HEK293 (cell line): ENCODE results near the gene NHERF2.
A peak's percentile ranks its signal among the peaks of the same experiment; 100 is the strongest.

ENCODE experiments used
- CTCF ChIA-PET: fragments of 350-600 bp; formaldehyde crosslinking; extraction: SDS; loops from one replicate; lab custom pipeline; 2021; ENCODE audit warnings: antibody characterized with exemption; lab: Yijun Ruan, JAX
- POLR2A ChIA-PET: fragments of 300-600 bp; formaldehyde crosslinking; extraction: SDS; loops from one replicate; lab custom pipeline; 2020; ENCODE audit warnings: antibody characterized with exemption, inconsistent platforms; lab: Yijun Ruan, JAX
- H3K27ac ChIP-seq: fragments of 200-500 bp; sonication (Bioruptor generic); 2 replicates; pipeline ENCODE4 v1.5.1; 2014; ENCODE audit warnings: low read depth, low read length, control low read depth, inconsistent platforms; ENCODE audit errors: extremely low read depth
- H3K36me3 ChIP-seq, 2 experiments: fragments of 200-500 bp in 1 of 2; sonication (Bioruptor generic) in 1 of 2; 1 replicate in 1 of 2; 2 replicates in 1 of 2; pipeline ENCODE4 v1.5.1; 2014 to 2017; ENCODE audit warnings: inconsistent platforms in 2 of 2, low read length in 2 of 2; ENCODE audit not compliant: control insufficient read depth in 2 of 2, insufficient read depth in 1 of 2
- H3K4me1 ChIP-seq: fragments of 200-500 bp; sonication (Bioruptor generic); 2 replicates; pipeline ENCODE4 v1.5.1; 2014; ENCODE audit warnings: mild to moderate bottlenecking, low read length, inconsistent platforms; ENCODE audit not compliant: control insufficient read depth, insufficient read depth
- H3K4me3 ChIP-seq: 2 replicates; pipeline ENCODE4 v1.5.1; 2011; ENCODE audit warnings: low read depth, mild to moderate bottlenecking, control low read depth, low read length, moderate library complexity
- H3K9me3 ChIP-seq: fragments of 200-500 bp; sonication (Bioruptor generic); 2 replicates; pipeline ENCODE4 v1.5.1; 2014; ENCODE audit warnings: low read depth, low read length, inconsistent platforms; ENCODE audit not compliant: control insufficient read depth, insufficient read depth
- BCL11B ChIP-seq: fragments of 450-650 bp; formaldehyde crosslinking; IDR thresholded peaks from 2 replicates; pipeline ENCODE4 v1.5.1; 2016; ENCODE audit warnings: low read depth, missing biosample characterization, missing genetic modification characterization
- HIC1 ChIP-seq: fragments of 450-650 bp; formaldehyde crosslinking; IDR thresholded peaks from 2 replicates; pipeline ENCODE4 v1.5.1; 2016; ENCODE audit warnings: missing biosample characterization, missing genetic modification characterization
- KLF1 ChIP-seq: fragments of 450-650 bp; formaldehyde crosslinking; IDR thresholded peaks from 2 replicates; pipeline ENCODE4 v1.5.1; 2016; ENCODE audit warnings: missing biosample characterization, missing genetic modification characterization
- KLF8 ChIP-seq: fragments of 450-650 bp; formaldehyde crosslinking; IDR thresholded peaks from 2 replicates; pipeline ENCODE4 v1.5.1; 2016; ENCODE audit warnings: missing biosample characterization, missing genetic modification characterization
- PRDM1 ChIP-seq: fragments of 450-650 bp; formaldehyde crosslinking; IDR thresholded peaks from 2 replicates; pipeline ENCODE4; 2016; ENCODE audit warnings: missing biosample characterization, missing genetic modification characterization
- ZBTB26 ChIP-seq: fragments of 450-650 bp; formaldehyde crosslinking; optimal IDR thresholded peaks from 2 replicates; pipeline ENCODE3; 2016; ENCODE audit warnings: missing biosample characterization, mild to moderate bottlenecking, missing genetic modification characterization
- ZNF114 ChIP-seq: fragments of 450-650 bp; formaldehyde crosslinking; IDR thresholded peaks from 2 replicates; pipeline ENCODE4 v1.5.0; 2017; ENCODE audit warnings: missing biosample characterization, missing genetic modification characterization
- ZNF175 ChIP-seq: fragments of 450-650 bp; formaldehyde crosslinking; IDR thresholded peaks from 2 replicates; pipeline ENCODE4 v1.5.1; 2016; ENCODE audit warnings: missing biosample characterization, missing genetic modification characterization
- ZNF391 ChIP-seq: fragments of 450-650 bp; formaldehyde crosslinking; IDR thresholded peaks from 2 replicates; pipeline ENCODE4 v1.5.1; 2016; ENCODE audit warnings: low read depth, missing biosample characterization, missing genetic modification characterization, borderline replicate concordance
- ZNF416 ChIP-seq: fragments of 450-650 bp; formaldehyde crosslinking; IDR thresholded peaks from 2 replicates; pipeline ENCODE4 v1.5.1; 2016; ENCODE audit warnings: missing biosample characterization, missing genetic modification characterization
- ZNF510 ChIP-seq: fragments of 450-650 bp; formaldehyde crosslinking; IDR thresholded peaks from 2 replicates; pipeline ENCODE4 v1.5.1; 2018; ENCODE audit warnings: mild to moderate bottlenecking, missing genetic modification characterization, missing biosample characterization; ENCODE audit not compliant: insufficient replicate concordance
- ZNF544 ChIP-seq: fragments of 450-650 bp; formaldehyde crosslinking; IDR thresholded peaks from 2 replicates; pipeline ENCODE4 v1.5.0; 2017; ENCODE audit warnings: missing biosample characterization, missing genetic modification characterization
- ZNF645 ChIP-seq: fragments of 450-650 bp; formaldehyde crosslinking; IDR thresholded peaks from 2 replicates; pipeline ENCODE4; 2016; ENCODE audit warnings: missing biosample characterization, missing genetic modification characterization
- ZNF664 ChIP-seq: fragments of 450-650 bp; formaldehyde crosslinking; IDR thresholded peaks from 2 replicates; pipeline ENCODE4 v1.5.1; 2016; ENCODE audit warnings: missing biosample characterization, missing genetic modification characterization
- ZNF670 ChIP-seq: fragments of 450-650 bp; formaldehyde crosslinking; IDR thresholded peaks from 2 replicates; pipeline ENCODE4 v1.5.1; 2016; ENCODE audit warnings: missing biosample characterization, missing genetic modification characterization, low read depth

Gene NHERF2

GRCh38 chr16:1991135-1991551 is 35.6 kb upstream of the NHERF2 start:
- TF ChIP-seq ZNF510 (tag by site-specific recombination), result no peak
- POLR2A ChIA-PET, result interaction anchor here (0.8 to 1.7 kb wide), 3 partner anchors 9 to 162 kb away, joined by 3 to 6 read pairs (median 4); partner anchors contain the start of gene RPS2
- H3K4me1 ChIP-seq, result peaks cover 3% of the 10 kb centered on the region
- no peak overlapping the region for H3K4me3 ChIP-seq
- H3K36me3 ChIP-seq, result peaks cover 0 to 12% of the 10 kb centered on the region in 2 experiments; a peak in 1 of 3 replicates
- H3K27ac ChIP-seq, result no peak overlapping the region
- CTCF ChIA-PET, result interaction anchor here (1.6 kb wide), 1 partner anchor 13 kb away, joined by 8 read pairs; no protein-coding TSS in a partner anchor
- H3K9me3 ChIP-seq, result no peaks in the 10 kb centered on the region

GRCh38 chr16:1991588-1991947 is 35.1 kb upstream of the NHERF2 start:
- Histone ChIP-seq H3K4me1 (peaks cover 3% of the 10 kb centered on the region), H3K9me3 (no peaks in the 10 kb centered on the region), H3K36me3 (peaks cover 0 to 7% of the 10 kb centered on the region in 2 experiments; a peak in 2 of 3 replicates), H3K27ac (no peak overlapping the region), H3K4me3 (no peak overlapping the region)
- ChIA-PET POLR2A (interaction anchor here (0.5 to 1.7 kb wide), 6 partner anchors 9 to 895 kb away, joined by 3 to 7 read pairs (median 6); partner anchors contain the start of genes RPS2 and TRAF7), CTCF (interaction anchor here (1.6 kb wide), 1 partner anchor 12 kb away, joined by 8 read pairs; no protein-coding TSS in a partner anchor)
- TF ChIP-seq ZNF664 (tag by site-specific recombination) (peak; percentile 93), ZBTB26 (no peak)

GRCh38 chr16:1991948-1992703 is 34.6 kb upstream of the NHERF2 start:
- CTCF ChIA-PET, result interaction anchor here (3.8 kb wide), 1 partner anchor 11 kb away, joined by 39 read pairs; no protein-coding TSS in a partner anchor

GRCh38 chr16:1992704-1993317 is 33.9 kb upstream of the NHERF2 start:
- Histone ChIP-seq H3K9me3 (no peaks in the 10 kb centered on the region), H3K27ac (no peak overlapping the region), H3K36me3 (peaks cover 0 to 12% of the 10 kb centered on the region in 2 experiments; a peak in 2 of 3 replicates), H3K4me1 (peaks cover 3% of the 10 kb centered on the region), H3K4me3 (no peak overlapping the region)
- POLR2A ChIA-PET, result interaction anchor here (0.9 to 1.5 kb wide), 3 partner anchors 28 to 163 kb away, joined by 5 to 7 read pairs (median 5); partner anchors contain the start of genes RPS2 and TRAF7
- TF ChIP-seq ZNF114 (tag by site-specific recombination) (no peak), ZNF416 (no peak), HIC1 (peak; percentile 71; the same call in 1 of the 2 replicates), BCL11B (tag by site-specific recombination) (peak; percentile 56; the same call in 1 of the 2 replicates)
- CTCF ChIA-PET, result interaction anchor here (3.8 kb wide), 1 partner anchor 10 kb away, joined by 39 read pairs; no protein-coding TSS in a partner anchor

More at GRCh38 chr16:1991948-1992703, 34.6 kb upstream of the NHERF2 start:
- no peak for TF ChIP-seq ZNF645 (tag by site-specific recombination)
- no peak for TF ChIP-seq ZNF544 (tag by site-specific recombination)
- 0 out of 2 replicates have a peak, but pooled peaks have one; percentile 20 for TF ChIP-seq KLF8 (tag by site-specific recombination)
- TF ChIP-seq ZNF175, result no peak
- no peak for TF ChIP-seq ZNF670
- TF ChIP-seq ZNF391 (tag by site-specific recombination), result no peak
- TF ChIP-seq PRDM1, result no peak
- peak; percentile 61 for TF ChIP-seq KLF1 (tag by site-specific recombination)
- POLR2A ChIA-PET, result interaction anchor here (0.5 to 1.3 kb wide), 4 partner anchors 8 to 895 kb away, joined by 4 to 7 read pairs (median 6); partner anchors contain the start of genes RPS2 and TRAF7
- H3K4me3 ChIP-seq, result no peak overlapping the region
- H3K36me3 ChIP-seq, result peaks cover 0 to 7% of the 10 kb centered on the region in 2 experiments; a peak in 2 of 3 replicates
- H3K4me1 ChIP-seq, result peaks cover 3% of the 10 kb centered on the region
- H3K27ac ChIP-seq, result no peak overlapping the region
- H3K9me3 ChIP-seq, result no peaks in the 10 kb centered on the region
